Thoracic aorta (tissue), 2 donors: Measurements from ENCODE around the gene PAQR3. TPM values are rescaled to one million over a fixed set of nuclear protein-coding genes. Genes with fewer than 3 reads are reported as not detected.

Experiments used
- ATAC-seq: fragments of 150-250 bp; one replicate; pipeline ENCODE4 v1.8.0; 2017; ENCODE audit warnings: low read depth; ENCODE audit not compliant: insufficient number of reproducible peaks, low FRiP score
- DNase-seq: peaks from one replicate; pipeline ENCODE4 v3.0.0-alpha.2; 2020; ENCODE audit warnings: low spot score
- H3K27ac ChIP-seq, 2 donors: fragments of 200-600 bp; sonication (generic); 1 replicate in 1 of 2; 2 replicates in 1 of 2; pipeline ENCODE4 v1.5.1; 2016; ENCODE audit warnings: mild to moderate bottlenecking in 2 of 2, moderate library complexity in 2 of 2
- H3K27me3 ChIP-seq: fragments of 200-600 bp; sonication (generic); replicated peaks from 2 replicates; pipeline ENCODE4 v1.6.0; 2016; ENCODE audit warnings: mild to moderate bottlenecking; ENCODE audit not compliant: insufficient read depth
- H3K36me3 ChIP-seq: fragments of 200-600 bp; sonication (generic); one replicate; pipeline ENCODE4 v1.5.1; 2016
- H3K4me1 ChIP-seq, 2 donors: fragments of 200-600 bp; sonication (generic); 1 replicate in 1 of 2; 2 replicates in 1 of 2; pipeline versions ENCODE4 v1.5.1 to v1.6.0; 2016; ENCODE audit warnings: low read depth in 2 of 2, mild to moderate bottlenecking in 1 of 2; ENCODE audit not compliant: control insufficient read depth in 1 of 2
- H3K4me3 ChIP-seq: fragments of 200-600 bp; sonication (generic); 2 replicates; pipeline ENCODE4 v1.5.1; 2016; ENCODE audit warnings: mild to moderate bottlenecking
- H3K9me3 ChIP-seq: fragments of 200-600 bp; sonication (generic); 2 replicates; pipeline ENCODE4 v1.5.1; 2016
- total RNA-seq, 2 donors: library from RNA; depleted of rRNA; stranded (reverse); fragments of >200 nt; gene quantifications; one replicate each; pipeline versions ENCODE4 v1.1.0 to v1.2.3, GENCODE V29; 2016
- TF ChIP-seq, protein P1 (sequence below): fragments of 200-600 bp; sonication (generic); IDR thresholded peaks from one replicate; pipeline ENCODE4 v1.5.1; 2019; ENCODE audit warnings: antibody characterized with exemption

Gene PAQR3, protein sequence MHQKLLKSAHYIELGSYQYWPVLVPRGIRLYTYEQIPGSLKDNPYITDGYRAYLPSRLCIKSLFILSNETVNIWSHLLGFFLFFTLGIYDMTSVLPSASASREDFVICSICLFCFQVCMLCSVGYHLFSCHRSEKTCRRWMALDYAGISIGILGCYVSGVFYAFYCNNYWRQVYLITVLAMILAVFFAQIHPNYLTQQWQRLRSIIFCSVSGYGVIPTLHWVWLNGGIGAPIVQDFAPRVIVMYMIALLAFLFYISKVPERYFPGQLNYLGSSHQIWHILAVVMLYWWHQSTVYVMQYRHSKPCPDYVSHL
- 10 to 100 TPM in 1 of 2 donors, 1 to 10 TPM in 1; 9.1 to 22.6 TPM for total RNA-seq

DNA sequence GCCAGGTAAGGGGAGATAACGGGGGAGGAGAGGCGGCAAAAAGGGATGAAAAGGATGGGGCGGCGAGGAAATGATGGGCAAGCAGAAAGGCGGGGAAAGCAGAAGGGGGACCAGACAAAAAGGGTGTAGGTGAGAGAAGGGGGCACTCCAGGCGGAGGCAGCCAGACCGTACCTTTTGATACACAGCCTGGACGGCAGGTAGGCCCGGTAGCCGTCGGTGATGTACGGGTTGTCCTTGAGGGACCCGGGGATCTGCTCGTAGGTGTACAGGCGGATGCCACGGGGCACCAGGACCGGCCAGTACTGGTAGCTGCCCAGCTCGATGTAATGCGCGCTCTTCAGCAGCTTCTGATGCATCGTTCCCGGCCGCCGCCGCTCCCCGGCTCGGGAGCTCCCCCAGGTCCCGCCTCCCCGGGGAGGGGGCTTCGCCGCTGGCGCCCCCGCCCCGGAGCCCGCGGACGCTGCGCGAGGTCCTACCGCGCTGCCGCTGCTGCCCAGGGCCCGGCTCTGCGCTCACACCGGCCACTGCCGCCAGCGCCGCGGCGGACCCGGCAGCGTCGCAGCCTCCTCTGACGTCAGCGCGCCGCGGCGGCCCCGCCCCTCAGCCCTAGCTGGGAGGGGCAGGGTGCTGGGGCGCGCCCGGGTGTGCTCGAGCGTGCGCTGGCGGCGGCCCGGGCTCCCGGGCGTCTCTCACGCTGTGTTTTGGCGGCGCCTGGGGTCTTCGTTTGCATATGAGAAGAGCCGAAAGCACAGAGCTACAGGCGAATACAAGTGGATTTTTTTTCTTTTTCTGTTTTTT is at the start of gene PAQR3:
Gene PAQR3, minus strand, starts transcription at position 571 of the 799 bp plus-strand sequence. Its CDS starts 214 bp downstream, at position 357.
- DNase-seq (peak; percentile 60), ATAC-seq (peak; percentile 90)
- H3K9me3 ChIP-seq = no peaks in the 10 kb centered on the region
- TF ChIP-seq, protein P1, sequence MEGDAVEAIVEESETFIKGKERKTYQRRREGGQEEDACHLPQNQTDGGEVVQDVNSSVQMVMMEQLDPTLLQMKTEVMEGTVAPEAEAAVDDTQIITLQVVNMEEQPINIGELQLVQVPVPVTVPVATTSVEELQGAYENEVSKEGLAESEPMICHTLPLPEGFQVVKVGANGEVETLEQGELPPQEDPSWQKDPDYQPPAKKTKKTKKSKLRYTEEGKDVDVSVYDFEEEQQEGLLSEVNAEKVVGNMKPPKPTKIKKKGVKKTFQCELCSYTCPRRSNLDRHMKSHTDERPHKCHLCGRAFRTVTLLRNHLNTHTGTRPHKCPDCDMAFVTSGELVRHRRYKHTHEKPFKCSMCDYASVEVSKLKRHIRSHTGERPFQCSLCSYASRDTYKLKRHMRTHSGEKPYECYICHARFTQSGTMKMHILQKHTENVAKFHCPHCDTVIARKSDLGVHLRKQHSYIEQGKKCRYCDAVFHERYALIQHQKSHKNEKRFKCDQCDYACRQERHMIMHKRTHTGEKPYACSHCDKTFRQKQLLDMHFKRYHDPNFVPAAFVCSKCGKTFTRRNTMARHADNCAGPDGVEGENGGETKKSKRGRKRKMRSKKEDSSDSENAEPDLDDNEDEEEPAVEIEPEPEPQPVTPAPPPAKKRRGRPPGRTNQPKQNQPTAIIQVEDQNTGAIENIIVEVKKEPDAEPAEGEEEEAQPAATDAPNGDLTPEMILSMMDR = no peak
- H3K4me3 ChIP-seq = peak within 1 kb of the TSS; percentile 83
- H3K27ac ChIP-seq = no peak within 1 kb of the TSS
- no peaks in the 10 kb centered on the region for H3K27me3 ChIP-seq
- peaks cover 7 to 27% of the 10 kb centered on the region in 2 donors for H3K4me1 ChIP-seq
- no peaks in the 10 kb centered on the region for H3K36me3 ChIP-seq

DNA sequence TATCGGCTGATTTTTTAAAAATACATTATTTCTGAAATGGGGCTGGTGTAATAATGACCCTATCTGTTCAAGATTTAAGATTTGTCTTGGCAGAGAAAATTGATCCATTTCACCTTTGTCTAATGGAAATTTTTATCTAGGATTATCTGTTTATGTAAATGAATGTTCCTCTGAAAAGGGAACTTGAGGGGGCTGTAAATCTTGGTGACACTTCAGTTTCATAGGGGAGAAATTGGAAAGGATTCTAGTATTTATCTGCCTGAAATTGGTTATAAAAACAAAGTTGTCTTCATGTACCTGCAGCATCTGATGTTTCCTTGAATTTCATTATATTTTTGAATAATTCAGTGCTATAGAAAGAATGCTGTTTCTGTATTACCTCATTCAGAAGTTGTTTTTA is 48.4 kb upstream of the PAQR3 start:
- TF ChIP-seq, protein P1 = no peak
- Histone ChIP-seq H3K36me3 (no peaks in the 10 kb centered on the region), H3K9me3 (peaks cover 1% of the 10 kb centered on the region), H3K4me1 (no peaks in the 10 kb centered on the region), H3K27me3 (no peaks in the 10 kb centered on the region), H3K4me3 (no peak overlapping the region), H3K27ac (no peak overlapping the region)
- DNase-seq (no peak), ATAC-seq (no peak)

DNA sequence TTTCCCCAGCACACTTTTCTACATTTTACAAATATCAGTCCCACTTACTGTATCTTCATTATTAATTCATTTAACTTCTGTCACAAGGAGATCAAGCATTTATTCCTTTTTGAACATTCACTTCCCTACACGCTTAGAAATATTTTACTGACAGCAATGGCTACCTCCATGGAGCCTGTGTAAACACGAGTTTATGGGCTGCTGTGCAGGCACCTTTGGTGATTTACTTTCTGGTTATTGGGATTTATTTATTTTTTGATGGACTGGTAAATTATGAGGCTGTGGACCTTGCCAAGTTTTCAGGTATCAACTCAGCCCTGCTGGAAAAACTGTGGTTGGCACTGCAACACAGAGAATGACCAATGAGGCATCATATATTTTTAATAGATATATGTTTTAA is 45.4 kb upstream of the PAQR3 start:
- H3K4me3 ChIP-seq = no peak overlapping the region
- TF ChIP-seq, protein P1 = no peak
- no peak for ATAC-seq
- no peaks in the 10 kb centered on the region for H3K36me3 ChIP-seq
- no peaks in the 10 kb centered on the region for H3K4me1 ChIP-seq
- H3K27ac ChIP-seq = no peak overlapping the region
- peaks cover 4% of the 10 kb centered on the region for H3K9me3 ChIP-seq
- no peak for DNase-seq
- H3K27me3 ChIP-seq = no peaks in the 10 kb centered on the region

DNA sequence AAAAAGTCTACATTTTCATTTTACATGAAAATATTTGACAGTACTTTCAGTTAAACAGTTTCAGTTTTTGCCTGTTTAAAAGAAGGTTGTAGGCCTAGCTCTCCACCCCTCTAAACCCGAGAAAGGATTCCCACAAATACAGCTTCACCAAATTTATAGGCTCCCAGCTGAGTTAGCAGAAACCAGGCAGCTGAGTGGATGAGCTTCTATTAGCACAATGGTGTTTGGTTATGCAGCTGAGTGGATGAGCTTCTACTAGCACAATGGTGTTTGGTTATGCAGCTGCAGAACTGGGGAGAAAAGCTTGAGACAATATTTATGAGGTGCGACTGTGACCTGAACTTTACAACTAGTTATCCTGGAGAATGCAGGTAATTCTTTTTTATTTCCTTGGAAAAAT is 36.6 kb upstream of the PAQR3 start:
- no peak overlapping the region for H3K27ac ChIP-seq
- TF ChIP-seq, protein P1 = no peak
- H3K9me3 ChIP-seq = no peaks in the 10 kb centered on the region
- DNase-seq = no peak
- no peak for ATAC-seq
- no peaks in the 10 kb centered on the region for H3K36me3 ChIP-seq
- no peak overlapping the region for H3K4me3 ChIP-seq
- no peaks in the 10 kb centered on the region for H3K27me3 ChIP-seq
- peaks cover 13 to 37% of the 10 kb centered on the region in 2 donors for H3K4me1 ChIP-seq

DNA sequence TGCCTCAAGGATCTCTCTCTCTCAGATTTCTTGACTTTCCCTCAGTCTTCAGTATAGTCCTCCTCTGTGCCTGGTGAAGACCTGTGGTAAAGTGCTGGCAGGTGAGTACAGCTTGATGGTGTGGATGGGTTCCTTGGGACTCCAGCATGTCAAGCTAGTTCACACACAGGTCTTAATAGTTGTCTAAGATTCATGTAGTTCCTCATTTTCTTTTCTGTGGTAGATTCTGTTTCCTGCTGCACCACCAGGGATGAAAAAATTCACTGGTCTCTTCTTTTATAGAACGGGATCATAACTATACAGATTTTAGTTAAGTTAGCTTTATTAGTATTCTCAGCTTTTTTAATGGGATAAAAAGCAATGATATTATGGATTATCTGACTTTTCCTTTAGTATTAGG is 32.5 kb upstream of the PAQR3 start:
- H3K4me3 ChIP-seq = peak overlapping the region; percentile 44
- ATAC-seq (no peak), DNase-seq (no peak)
- H3K9me3 ChIP-seq = no peaks in the 10 kb centered on the region
- TF ChIP-seq, protein P1 = no peak
- peaks cover 13 to 53% of the 10 kb centered on the region in 2 donors for H3K4me1 ChIP-seq
- H3K36me3 ChIP-seq = no peaks in the 10 kb centered on the region
- no peaks in the 10 kb centered on the region for H3K27me3 ChIP-seq
- H3K27ac ChIP-seq = peak overlapping the region; percentile 52 to 84
